SU-DHL-6 (cell line): ENCODE results near the gene PPARD.

Experiments
- H2AFZ ChIP-seq: fragments of 200-600 bp; sonication (generic); 2 replicates; pipeline ENCODE4 v1.6.1; 2014; ENCODE audit warnings: low read depth, mild to moderate bottlenecking, moderate library complexity, mixed read lengths, antibody characterized with exemption, low read length; ENCODE audit not compliant: severe bottlenecking
- H3F3A ChIP-seq: fragments of 200-600 bp; shearing (Covaris generic); 2 replicates; pipeline ENCODE4 v1.6.0; 2016; ENCODE audit warnings: antibody characterized with exemption, mild to moderate bottlenecking; ENCODE audit not compliant: insufficient read depth
- H3K27ac ChIP-seq: fragments of 200-600 bp; sonication (generic); 2 replicates; pipeline ENCODE4 v1.5.1; 2016; ENCODE audit warnings: low read depth, mild to moderate bottlenecking, low read length, moderate library complexity, mixed read lengths
- H3K27me3 ChIP-seq: fragments of 200-600 bp; sonication (generic), shearing (Covaris generic); 2 replicates; pipeline ENCODE4 v1.6.0; 2014; ENCODE audit warnings: mild to moderate bottlenecking, low read length
- H3K36me3 ChIP-seq: fragments of 200-600 bp; sonication (generic); 2 replicates; pipeline ENCODE4 v1.6.1; 2014; ENCODE audit warnings: mild to moderate bottlenecking, low read length, mixed read lengths
- H3K4me2 ChIP-seq: fragments of 300-600, 200-600 bp; shearing (Covaris generic), sonication (generic); 2 replicates; pipeline ENCODE4 v1.6.0; 2014; ENCODE audit warnings: low read length, low read depth, mild to moderate bottlenecking; ENCODE audit not compliant: poor library complexity, severe bottlenecking
- H3K4me3 ChIP-seq: fragments of 200-600 bp; sonication (generic); 2 replicates; pipeline ENCODE4 v1.5.1; 2014; ENCODE audit warnings: antibody characterized with exemption, low read length, mild to moderate bottlenecking, mixed read lengths; ENCODE audit not compliant: insufficient read depth, poor library complexity, severe bottlenecking
- H3K79me2 ChIP-seq: fragments of 200-600 bp; sonication (generic); 2 replicates; pipeline ENCODE4 v1.6.1; 2014; ENCODE audit warnings: mild to moderate bottlenecking, low read length, moderate library complexity; ENCODE audit not compliant: insufficient read depth
- H3K9ac ChIP-seq: fragments of 200-600 bp; sonication (generic); 2 replicates; pipeline ENCODE4 v1.7.0; 2014; ENCODE audit warnings: mild to moderate bottlenecking, low read length
- H3K9me2 ChIP-seq: fragments of 200-600 bp; sonication (generic); replicated peaks from 2 replicates; pipeline ENCODE4 v1.6.1; 2014; ENCODE audit warnings: low read length; ENCODE audit not compliant: insufficient read depth
- H3K9me3 ChIP-seq: fragments of 200-600 bp; sonication (generic); 2 replicates; pipeline ENCODE4 v1.6.1; 2014; ENCODE audit warnings: low read length, mixed read lengths; ENCODE audit not compliant: insufficient read depth
- H4K20me1 ChIP-seq: fragments of 200-600 bp; sonication (generic); 2 replicates; pipeline ENCODE4 v1.6.1; 2014; ENCODE audit warnings: low read depth, mild to moderate bottlenecking, antibody characterized with exemption, low read length, moderate library complexity, mixed read lengths
- EZH2phosphoT487 ChIP-seq: fragments of 200-600 bp; sonication (generic), shearing (Covaris generic); conservative IDR thresholded peaks from 2 replicates; pipeline ENCODE4 v1.6.1; 2018; ENCODE audit warnings: mild to moderate bottlenecking, antibody characterized with exemption, low read length, moderate library complexity, mixed read lengths
- TF ChIP-seq, protein P1 (sequence below): fragments of 200-600 bp; sonication (generic); IDR thresholded peaks from one replicate; pipeline ENCODE4 v1.5.1; 2017; ENCODE audit warnings: antibody characterized with exemption, mild to moderate bottlenecking, low read length, moderate library complexity; ENCODE audit not compliant: insufficient read depth, poor library complexity, severe bottlenecking

Gene PPARD

DNA sequence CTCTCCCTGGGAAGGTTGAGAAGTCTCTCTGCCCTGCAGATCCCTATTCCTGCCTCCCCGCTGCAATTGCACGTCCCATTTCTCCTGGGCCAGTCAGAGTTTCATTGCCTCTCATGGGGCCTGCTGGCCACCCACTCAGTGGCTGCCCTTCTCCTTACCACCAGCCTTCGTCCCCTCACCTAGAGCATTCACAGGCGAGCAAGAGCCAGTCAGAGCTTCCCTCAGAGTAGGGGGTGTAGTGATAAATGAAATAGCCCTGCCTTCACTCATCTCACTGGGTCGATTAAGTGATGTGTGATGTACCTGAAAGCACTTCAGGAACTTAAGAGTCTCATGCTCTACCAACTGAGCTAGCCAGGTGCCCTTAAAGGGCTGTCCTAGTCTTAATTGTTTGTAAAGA, 57.8 kb downstream of the PPARD start:
- H3K4me3 ChIP-seq, result no peak overlapping the region
- no peak overlapping the region for H3K4me2 ChIP-seq
- TF ChIP-seq, protein P1, sequence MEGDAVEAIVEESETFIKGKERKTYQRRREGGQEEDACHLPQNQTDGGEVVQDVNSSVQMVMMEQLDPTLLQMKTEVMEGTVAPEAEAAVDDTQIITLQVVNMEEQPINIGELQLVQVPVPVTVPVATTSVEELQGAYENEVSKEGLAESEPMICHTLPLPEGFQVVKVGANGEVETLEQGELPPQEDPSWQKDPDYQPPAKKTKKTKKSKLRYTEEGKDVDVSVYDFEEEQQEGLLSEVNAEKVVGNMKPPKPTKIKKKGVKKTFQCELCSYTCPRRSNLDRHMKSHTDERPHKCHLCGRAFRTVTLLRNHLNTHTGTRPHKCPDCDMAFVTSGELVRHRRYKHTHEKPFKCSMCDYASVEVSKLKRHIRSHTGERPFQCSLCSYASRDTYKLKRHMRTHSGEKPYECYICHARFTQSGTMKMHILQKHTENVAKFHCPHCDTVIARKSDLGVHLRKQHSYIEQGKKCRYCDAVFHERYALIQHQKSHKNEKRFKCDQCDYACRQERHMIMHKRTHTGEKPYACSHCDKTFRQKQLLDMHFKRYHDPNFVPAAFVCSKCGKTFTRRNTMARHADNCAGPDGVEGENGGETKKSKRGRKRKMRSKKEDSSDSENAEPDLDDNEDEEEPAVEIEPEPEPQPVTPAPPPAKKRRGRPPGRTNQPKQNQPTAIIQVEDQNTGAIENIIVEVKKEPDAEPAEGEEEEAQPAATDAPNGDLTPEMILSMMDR, result no peak
- no peak for TF ChIP-seq EZH2phosphoT487
- no peaks in the 10 kb centered on the region for H3K9me2 ChIP-seq
- H3K36me3 ChIP-seq, result no peaks in the 10 kb centered on the region
- no peaks in the 10 kb centered on the region for H4K20me1 ChIP-seq
- no peaks in the 10 kb centered on the region for H3K27me3 ChIP-seq
- no peaks in the 10 kb centered on the region for H3K9me3 ChIP-seq
- no peaks in the 10 kb centered on the region for H3K79me2 ChIP-seq
- H3F3A ChIP-seq, result no peaks in the 10 kb centered on the region
- H3K27ac ChIP-seq, result no peak overlapping the region
- no peak overlapping the region for H3K9ac ChIP-seq
- H2AFZ ChIP-seq, result no peak overlapping the region

DNA sequence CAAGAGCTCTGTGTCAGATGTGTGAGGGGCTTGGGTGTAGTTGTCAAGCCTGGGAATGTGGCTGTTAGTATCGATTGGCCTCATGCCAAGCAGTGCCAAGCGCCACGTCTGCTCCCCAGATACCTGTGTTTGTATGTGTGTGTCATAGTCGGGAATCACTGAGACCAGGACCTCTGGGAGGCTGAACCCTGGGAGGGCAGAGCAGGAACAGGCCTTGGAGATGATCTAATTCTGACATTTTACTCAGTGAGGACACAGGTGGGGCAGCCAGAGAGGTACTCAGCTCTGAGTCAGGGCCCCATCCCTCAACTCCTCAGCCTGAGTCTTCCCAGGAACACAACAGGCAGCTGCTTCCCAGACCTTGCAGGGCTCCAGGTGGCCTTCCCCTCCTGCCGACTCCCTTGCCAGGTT, 58.5 kb downstream of the PPARD start:
- Histone ChIP-seq H3K9me3 (no peaks in the 10 kb centered on the region), H3K9me2 (no peaks in the 10 kb centered on the region), H3K9ac (no peak overlapping the region), H2AFZ (no peak overlapping the region), H3K79me2 (no peaks in the 10 kb centered on the region), H3K4me3 (no peak overlapping the region), H3K27ac (no peak overlapping the region), H3K27me3 (no peaks in the 10 kb centered on the region), H3F3A (no peaks in the 10 kb centered on the region), H4K20me1 (no peaks in the 10 kb centered on the region), H3K36me3 (no peaks in the 10 kb centered on the region), H3K4me2 (no peak overlapping the region)
- TF ChIP-seq, protein P1, result no peak
- no peak for TF ChIP-seq EZH2phosphoT487

DNA sequence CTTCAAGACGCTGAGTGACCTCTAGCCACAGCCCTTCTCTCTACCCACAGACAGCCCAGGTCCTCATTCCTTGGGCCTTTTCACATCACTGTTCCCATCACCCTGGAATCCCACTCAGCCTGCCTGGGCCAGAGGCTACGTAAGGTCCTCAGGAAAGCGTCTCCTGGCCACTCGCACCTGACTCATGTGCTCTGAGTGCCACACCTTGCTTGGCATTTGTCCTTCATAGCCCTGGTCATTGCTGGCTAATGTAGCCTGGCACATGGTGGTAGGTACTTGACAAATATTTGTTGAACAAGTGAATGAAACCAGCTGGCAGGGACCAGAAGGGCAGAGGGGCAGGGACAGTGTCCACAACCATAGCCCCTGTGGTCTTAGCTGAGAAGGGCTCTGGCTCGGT, 59.2 kb downstream of the PPARD start:
- Histone ChIP-seq H3K79me2 (no peaks in the 10 kb centered on the region), H3K27me3 (no peaks in the 10 kb centered on the region), H3K4me3 (no peak overlapping the region), H3K9me3 (no peaks in the 10 kb centered on the region), H3K27ac (no peak overlapping the region), H3F3A (no peaks in the 10 kb centered on the region), H4K20me1 (no peaks in the 10 kb centered on the region), H3K4me2 (no peak overlapping the region), H3K9ac (no peak overlapping the region), H3K36me3 (no peaks in the 10 kb centered on the region), H2AFZ (no peak overlapping the region), H3K9me2 (no peaks in the 10 kb centered on the region)
- TF ChIP-seq, protein P1, result no peak
- TF ChIP-seq EZH2phosphoT487, result no peak
